CD14-positive monocyte (primary cell): ENCODE measurements around the gene SUCO. TPM values are rescaled to one million over a fixed set of nuclear protein-coding genes. Genes with fewer than 3 reads are reported as not detected.

Experiments
- DNase-seq, 3 donors: peaks; one replicate each; pipeline ENCODE4 v3.0.0-alpha.2; 2011 to 2022
- H2AFZ ChIP-seq: 2 replicates; pipeline ENCODE4 v1.6.0; 2012; ENCODE audit warnings: mild to moderate bottlenecking, low read depth, low read length, inconsistent platforms; ENCODE audit not compliant: insufficient read depth, poor library complexity, severe bottlenecking
- H3K27ac ChIP-seq, 2 donors: 1 replicate in 1 of 2; 2 replicates in 1 of 2; pipeline ENCODE4 v1.5.1; 2012 to 2013; ENCODE audit warnings: low read length in 2 of 2, control low read depth in 1 of 2, inconsistent platforms in 1 of 2, low read depth in 1 of 2, mild to moderate bottlenecking in 1 of 2
- H3K27me3 ChIP-seq, 2 donors: one replicate each; pipeline versions ENCODE4 v1.6.0 to v1.6.1; 2011 to 2013; ENCODE audit warnings: low read length in 2 of 2; ENCODE audit not compliant: control insufficient read depth in 2 of 2, insufficient read depth in 2 of 2
- H3K36me3 ChIP-seq, 2 donors: replicated peaks in 1 of 2; 1 replicate in 1 of 2; 2 replicates in 1 of 2; pipeline versions ENCODE4 v1.5.1 to v1.6.1; 2012 to 2013; ENCODE audit warnings: low read length in 2 of 2, control low read depth in 1 of 2, inconsistent platforms in 1 of 2, mild to moderate bottlenecking in 1 of 2; ENCODE audit not compliant: insufficient read depth in 2 of 2, control insufficient read depth in 1 of 2
- H3K4me1 ChIP-seq, 2 donors: 1 replicate in 1 of 2; 2 replicates in 1 of 2; pipeline versions ENCODE4 v1.5.1 to v1.6.1; 2012 to 2013; ENCODE audit warnings: low read length in 2 of 2, control low read depth in 1 of 2, inconsistent platforms in 1 of 2, mild to moderate bottlenecking in 1 of 2, moderate library complexity in 1 of 2; ENCODE audit not compliant: insufficient read depth in 2 of 2, control insufficient read depth in 1 of 2
- H3K4me2 ChIP-seq: replicated peaks from 2 replicates; pipeline ENCODE3; 2012; ENCODE audit warnings: low read length, moderate library complexity, mild to moderate bottlenecking; ENCODE audit not compliant: poor library complexity, severe bottlenecking; ENCODE audit errors: extremely low read depth
- H3K4me3 ChIP-seq, 3 experiments: fragments of 200-600 bp in 1 of 3; sonication (generic) in 1 of 3; replicated peaks in 1 of 3; 1 replicate in 2 of 3; 2 replicates in 1 of 3; pipeline ENCODE4 v1.5.1; 2011 to 2013; ENCODE audit warnings: low read length in 3 of 3, mild to moderate bottlenecking in 3 of 3, control low read depth in 2 of 3, low read depth in 2 of 3, inconsistent platforms in 1 of 3, moderate library complexity in 1 of 3
- H3K79me2 ChIP-seq: 2 replicates; pipeline ENCODE4 v1.6.0; 2012; ENCODE audit warnings: mild to moderate bottlenecking, control low read depth, inconsistent platforms, low read length, moderate library complexity; ENCODE audit not compliant: insufficient read depth
- H3K9ac ChIP-seq: 2 replicates; pipeline ENCODE4 v1.6.0; 2017; ENCODE audit warnings: low read length, mild to moderate bottlenecking; ENCODE audit not compliant: insufficient read depth, poor library complexity, severe bottlenecking
- H3K9me3 ChIP-seq, 2 donors: replicated peaks in 1 of 2; 1 replicate in 1 of 2; 2 replicates in 1 of 2; pipeline versions ENCODE4 v1.5.1 to v1.6.1; 2012 to 2013; ENCODE audit warnings: low read length in 2 of 2, control low read depth in 1 of 2; ENCODE audit not compliant: control insufficient read depth in 1 of 2, insufficient read depth in 1 of 2
- H4K20me1 ChIP-seq: 2 replicates; pipeline ENCODE4 v1.6.0; 2012; ENCODE audit warnings: mild to moderate bottlenecking, low read length, control low read depth, moderate library complexity; ENCODE audit not compliant: insufficient read depth
- H3K27ac Mint-ChIP-seq, 7 donors: one replicate each; pipeline ENCODE4 v1.8.0; 2020; ENCODE audit warnings: mild to moderate bottlenecking in 7 of 7, mixed read lengths in 7 of 7, moderate library complexity in 6 of 7, inconsistent platforms in 2 of 7
- H3K27me3 Mint-ChIP-seq, 3 donors: one replicate each; pipeline ENCODE4 v1.8.0; 2021 to 2022; ENCODE audit warnings: low read depth in 3 of 3, mild to moderate bottlenecking in 3 of 3, mixed read lengths in 3 of 3, moderate library complexity in 3 of 3, inconsistent platforms in 1 of 3
- H3K36me3 Mint-ChIP-seq, 2 donors: one replicate each; pipeline ENCODE4 v1.8.0; 2020; ENCODE audit warnings: mixed read lengths in 2 of 2, inconsistent platforms in 1 of 2, mild to moderate bottlenecking in 1 of 2
- H3K4me1 Mint-ChIP-seq: one replicate; pipeline ENCODE4 v1.8.0; 2020; ENCODE audit warnings: mild to moderate bottlenecking, mixed read lengths
- H3K4me3 Mint-ChIP-seq, 2 donors: one replicate each; pipeline ENCODE4 v1.8.0; 2020; ENCODE audit warnings: mild to moderate bottlenecking in 2 of 2, mixed read lengths in 2 of 2, moderate library complexity in 1 of 2
- H3K9me3 Mint-ChIP-seq, 7 donors: one replicate each; pipeline ENCODE4 v1.8.0; 2020 to 2022; ENCODE audit warnings: mixed read lengths in 7 of 7, mild to moderate bottlenecking in 6 of 7, moderate library complexity in 6 of 7, inconsistent platforms in 2 of 7
- WGBS: methylation state at CpG from one replicate; pipeline ENCODE4 v1.1.5; 2013; ENCODE audit warnings: missing lambda C conversion rate; ENCODE audit not compliant: insufficient coverage; 5-methylcytosine and 5-hydroxymethylcytosine counted together
- intact Hi-C, 2 donors: fragments of 100-400 bp; cut with micrococcal nuclease; formaldehyde crosslinking; loops; one replicate each; pipeline versions ENCODE4 v1.15.0 to v1.15.1; 2023
- polyA plus RNA-seq, 3 donors: library from polyadenylated mRNA; depleted of rRNA in 1 of 3; unstranded in 2 of 3; stranded (reverse) in 1 of 3; fragments of 300-500 nt in 2 of 3; fragments of >200 nt in 1 of 3; fragmentation: Illumina TruSeq in 2 of 3; gene quantifications; 1 replicate in 2 of 3; 2 replicates in 1 of 3; pipeline ENCODE4 v1.2.3, GENCODE V29; 2012 to 2021
- TF ChIP-seq, protein P1 (sequence below): fragments of 200-600 bp; IDR thresholded peaks from one replicate; pipeline ENCODE4 v1.8.0; 2022; ENCODE audit warnings: antibody characterized with exemption, mild to moderate bottlenecking

SUCO gene
- polyA plus RNA-seq, 3 donors, result 6.8 to 8.5 (median 6.8) TPM

- no peaks in the 10 kb centered on the region for H3K27me3 Mint-ChIP-seq
- no peak overlapping the region for H3K9ac ChIP-seq
- H3K4me1 ChIP-seq, result no peaks in the 10 kb centered on the region
- peaks cover 4% of the 10 kb centered on the region for H3K4me1 Mint-ChIP-seq
- no peak overlapping the region for H3K27ac ChIP-seq
- no peak for DNase-seq
- H3K9me3 ChIP-seq, result peaks cover 4 to 7% of the 10 kb centered on the region in 2 donors
- H3K27me3 ChIP-seq, result no peaks in the 10 kb centered on the region
- 100% methylated on average over 1 of the region's 3 CpGs for WGBS
- no peak overlapping the region for H3K4me3 ChIP-seq
- H3K79me2 ChIP-seq, result peaks cover 17% of the 10 kb centered on the region
- peaks cover 76 to 94% of the 10 kb centered on the region in 2 donors for H3K36me3 Mint-ChIP-seq
- intact Hi-C loops, result no loop called here
- H3K27ac Mint-ChIP-seq, result no peak overlapping the region
- no peak overlapping the region for H3K4me3 Mint-ChIP-seq
- H2AFZ ChIP-seq, result no peak overlapping the region
- peaks cover 69 to 100% of the 10 kb centered on the region in 2 donors for H3K36me3 ChIP-seq
- no peak overlapping the region for H3K4me2 ChIP-seq
- H3K9me3 Mint-ChIP-seq, result peaks cover 0 to 12% (median 6%) of the 10 kb centered on the region in 7 donors
- peaks cover 11% of the 10 kb centered on the region for H4K20me1 ChIP-seq
- TF ChIP-seq, protein P1, sequence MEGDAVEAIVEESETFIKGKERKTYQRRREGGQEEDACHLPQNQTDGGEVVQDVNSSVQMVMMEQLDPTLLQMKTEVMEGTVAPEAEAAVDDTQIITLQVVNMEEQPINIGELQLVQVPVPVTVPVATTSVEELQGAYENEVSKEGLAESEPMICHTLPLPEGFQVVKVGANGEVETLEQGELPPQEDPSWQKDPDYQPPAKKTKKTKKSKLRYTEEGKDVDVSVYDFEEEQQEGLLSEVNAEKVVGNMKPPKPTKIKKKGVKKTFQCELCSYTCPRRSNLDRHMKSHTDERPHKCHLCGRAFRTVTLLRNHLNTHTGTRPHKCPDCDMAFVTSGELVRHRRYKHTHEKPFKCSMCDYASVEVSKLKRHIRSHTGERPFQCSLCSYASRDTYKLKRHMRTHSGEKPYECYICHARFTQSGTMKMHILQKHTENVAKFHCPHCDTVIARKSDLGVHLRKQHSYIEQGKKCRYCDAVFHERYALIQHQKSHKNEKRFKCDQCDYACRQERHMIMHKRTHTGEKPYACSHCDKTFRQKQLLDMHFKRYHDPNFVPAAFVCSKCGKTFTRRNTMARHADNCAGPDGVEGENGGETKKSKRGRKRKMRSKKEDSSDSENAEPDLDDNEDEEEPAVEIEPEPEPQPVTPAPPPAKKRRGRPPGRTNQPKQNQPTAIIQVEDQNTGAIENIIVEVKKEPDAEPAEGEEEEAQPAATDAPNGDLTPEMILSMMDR, result no peak
Measured at GRCh38 chr1:172561252-172561651, 28.3 kb downstream of the SUCO start.

DNA sequence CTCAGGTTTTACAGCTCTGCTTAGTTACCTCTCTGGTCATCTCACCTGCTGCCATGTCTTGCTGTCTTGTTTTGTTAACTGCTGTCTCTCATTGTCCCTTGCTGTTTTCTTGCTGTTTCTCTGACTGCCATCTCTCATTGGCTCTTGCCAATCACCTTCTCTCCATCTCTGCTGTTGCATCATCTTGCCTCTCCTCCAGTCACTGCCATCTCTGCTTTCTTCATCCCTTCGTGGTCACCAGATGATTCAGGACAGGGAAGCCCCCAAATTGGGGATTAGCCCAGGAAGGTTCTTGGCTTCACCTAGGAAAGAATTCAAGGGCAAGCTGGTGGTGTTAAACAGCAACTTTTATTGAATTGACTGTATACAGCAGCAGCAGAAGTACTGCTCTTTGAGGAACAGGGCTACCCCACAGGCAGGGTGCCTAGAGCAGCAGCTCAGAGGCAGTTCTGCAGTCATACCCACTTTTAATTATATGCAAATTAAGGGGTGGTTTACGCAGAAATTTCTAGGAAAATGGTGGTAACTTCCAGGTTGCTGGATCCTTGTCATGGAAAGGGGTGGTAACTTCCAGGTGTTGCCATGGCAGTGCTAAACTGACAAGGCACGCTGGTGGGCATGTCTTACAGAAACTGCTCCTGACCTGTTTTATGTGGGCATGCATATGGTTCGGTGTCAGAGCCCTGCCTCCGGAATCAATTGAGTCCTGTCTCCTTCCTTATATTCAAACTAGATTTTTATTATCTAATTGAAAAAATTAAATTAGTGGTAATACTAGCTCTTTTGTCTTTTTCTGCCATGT, 33.4 kb downstream of the SUCO start:
- WGBS, result 80% methylated on average over 3 of the region's 5 CpGs
- peaks cover 0 to 16% (median 10%) of the 10 kb centered on the region in 7 donors for H3K9me3 Mint-ChIP-seq
- Histone ChIP-seq H3K9me3 (peaks cover 10 to 11% of the 10 kb centered on the region in 2 donors), H3K4me1 (no peaks in the 10 kb centered on the region), H4K20me1 (peaks cover 14% of the 10 kb centered on the region), H3K27ac (peak overlapping the region in 1 of 2 donors; percentile 17), H3K27me3 (no peaks in the 10 kb centered on the region), H3K4me2 (no peak overlapping the region), H2AFZ (no peak overlapping the region), H3K36me3 (peaks cover 56 to 87% of the 10 kb centered on the region in 2 donors), H3K4me3 (no peak overlapping the region), H3K79me2 (peaks cover 10% of the 10 kb centered on the region), H3K9ac (no peak overlapping the region)
- H3K4me3 Mint-ChIP-seq, result no peak overlapping the region
- TF ChIP-seq, protein P1, result no peak
- no peaks in the 10 kb centered on the region for H3K27me3 Mint-ChIP-seq
- intact Hi-C loops, result no loop called here
- peak overlapping the region in 3 of 7 donors; percentile 34 to 78 (median 46) for H3K27ac Mint-ChIP-seq
- DNase-seq, result peak in 1 of 3 donors; percentile 49
- H3K36me3 Mint-ChIP-seq, result peaks cover 62 to 81% of the 10 kb centered on the region in 2 donors
- H3K4me1 Mint-ChIP-seq, result peaks cover 4% of the 10 kb centered on the region
